ENCODE measurements around the gene TENM3. TPM values are rescaled to one million over a fixed set of nuclear protein-coding genes. Genes with fewer than 3 reads are reported as not detected.

TENM3 gene
- total RNA-seq, 2 experiments from 2014 or later: not detected

GRCh38 chr4:182600093-182600492, 356.9 kb downstream of the TENM3 start:
- no peak overlapping the region for H3K27ac Mint-ChIP-seq
- no peaks in the 10 kb centered on the region for H3K9me3 Mint-ChIP-seq
- H3K4me3 Mint-ChIP-seq: no peak overlapping the region
- H3K4me1 Mint-ChIP-seq (ENCODE audit: low read depth): no peaks in the 10 kb centered on the region
- ChIA-PET CTCF (interaction anchor here (1.0 kb wide), 1 partner anchor 18 kb away, joined by 3 read pairs; no protein-coding TSS in a partner anchor), POLR2A (no interaction called here)
- DNase-seq: no peak
- no peaks in the 10 kb centered on the region for H3K27me3 Mint-ChIP-seq
- intact Hi-C loops (cut with micrococcal nuclease): no loop called here
- H3K36me3 Mint-ChIP-seq: no peaks in the 10 kb centered on the region

DNA sequence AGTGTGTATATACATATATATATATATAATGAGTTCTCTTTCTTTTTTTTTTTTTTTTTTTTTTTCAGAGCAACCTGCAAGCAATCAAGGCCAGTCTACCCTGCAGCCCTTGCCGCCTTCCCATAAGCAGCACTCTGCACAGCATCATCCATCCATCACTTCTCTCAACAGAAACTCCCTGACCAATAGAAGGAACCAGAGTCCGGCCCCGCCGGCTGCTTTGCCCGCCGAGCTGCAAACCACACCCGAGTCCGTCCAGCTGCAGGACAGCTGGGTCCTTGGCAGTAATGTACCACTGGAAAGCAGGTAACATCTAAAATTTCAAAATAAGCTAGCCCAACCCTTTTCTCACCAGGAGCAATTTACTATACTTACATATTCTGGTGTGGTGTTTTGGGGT, 357.7 kb downstream of the TENM3 start:
- H3K27me3 Mint-ChIP-seq: no peaks in the 10 kb centered on the region
- no peaks in the 10 kb centered on the region for H3K36me3 Mint-ChIP-seq
- POLR2A ChIA-PET: no interaction called here
- no peaks in the 10 kb centered on the region for H3K9me3 Mint-ChIP-seq
- H3K4me1 Mint-ChIP-seq (ENCODE audit: low read depth): no peaks in the 10 kb centered on the region
- H3K4me3 Mint-ChIP-seq: no peak overlapping the region
- DNase-seq: no peak
- intact Hi-C loops (cut with micrococcal nuclease): no loop called here
- CTCF ChIA-PET: interaction anchor here (1.0 kb wide), 1 partner anchor 19 kb away, joined by 3 read pairs; no protein-coding TSS in a partner anchor
- no peak overlapping the region for H3K27ac Mint-ChIP-seq

DNA sequence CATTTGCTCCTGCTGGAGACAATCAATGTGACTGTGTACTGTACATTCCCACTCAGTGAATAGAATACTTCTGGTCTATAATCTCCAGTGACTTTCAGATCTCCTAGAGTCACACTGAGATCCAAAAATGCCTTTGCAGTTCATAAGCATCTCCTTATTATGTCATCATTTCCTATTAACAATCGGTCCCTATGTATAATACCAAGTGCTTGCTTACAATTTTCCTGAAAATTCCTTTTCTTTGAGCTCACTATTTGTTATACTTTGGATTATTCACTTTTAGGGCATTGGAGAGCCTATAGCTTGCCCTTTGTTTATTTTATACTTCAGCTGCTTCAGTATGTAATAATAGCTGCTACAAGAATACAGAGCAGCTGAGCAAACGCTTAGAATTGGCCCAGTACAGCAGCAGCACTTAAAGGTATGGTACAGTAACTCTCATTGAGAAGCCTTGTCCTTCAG, 361.0 kb downstream of the TENM3 start:
- POLR2A ChIA-PET: no interaction called here
- Mint-ChIP-seq H3K9me3 (no peaks in the 10 kb centered on the region), H3K27me3 (no peaks in the 10 kb centered on the region), H3K4me1 (ENCODE audit: low read depth) (no peaks in the 10 kb centered on the region), H3K36me3 (no peaks in the 10 kb centered on the region), H3K27ac (no peak overlapping the region), H3K4me3 (no peak overlapping the region)
- CTCF ChIA-PET: no interaction called here
- intact Hi-C loops (cut with micrococcal nuclease): no loop called here
- no peak for DNase-seq

GRCh38 chr4:182604953-182605352, 361.8 kb downstream of the TENM3 start:
- ChIA-PET CTCF (no interaction called here), POLR2A (no interaction called here)
- Mint-ChIP-seq H3K4me3 (no peak overlapping the region), H3K27ac (no peak overlapping the region), H3K4me1 (ENCODE audit: low read depth) (no peaks in the 10 kb centered on the region), H3K36me3 (no peaks in the 10 kb centered on the region), H3K27me3 (no peaks in the 10 kb centered on the region), H3K9me3 (no peaks in the 10 kb centered on the region)
- DNase-seq: no peak
- intact Hi-C loops (cut with micrococcal nuclease): no loop called here

DNA sequence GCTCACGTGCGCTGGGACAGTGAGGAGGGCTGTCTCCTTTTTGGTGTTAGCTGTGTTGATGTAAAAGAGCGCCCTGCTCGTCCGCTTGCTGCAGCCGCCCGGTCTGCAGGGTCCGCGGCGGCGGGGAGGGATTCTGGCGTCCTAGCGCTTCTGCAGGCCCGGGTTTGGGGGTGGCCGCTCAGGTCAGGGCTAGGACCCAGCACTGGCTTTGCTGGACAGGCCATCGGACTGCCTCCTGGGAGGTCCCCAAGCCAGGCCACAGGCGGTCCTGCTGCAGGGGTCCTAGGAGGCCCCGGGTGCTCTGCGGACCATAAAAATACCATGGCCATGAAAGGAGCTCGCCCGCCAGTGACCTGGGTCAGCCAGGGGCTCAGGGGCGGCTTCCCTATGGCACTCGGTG, 365.3 kb downstream of the TENM3 start:
- Mint-ChIP-seq H3K27me3 (no peaks in the 10 kb centered on the region), H3K36me3 (no peaks in the 10 kb centered on the region), H3K4me3 (no peak overlapping the region), H3K27ac (no peak overlapping the region), H3K9me3 (no peaks in the 10 kb centered on the region), H3K4me1 (ENCODE audit: low read depth) (no peaks in the 10 kb centered on the region)
- no peak for DNase-seq
- ChIA-PET POLR2A (no interaction called here), CTCF (no interaction called here)
- intact Hi-C loops (cut with micrococcal nuclease): no loop called here

DNA sequence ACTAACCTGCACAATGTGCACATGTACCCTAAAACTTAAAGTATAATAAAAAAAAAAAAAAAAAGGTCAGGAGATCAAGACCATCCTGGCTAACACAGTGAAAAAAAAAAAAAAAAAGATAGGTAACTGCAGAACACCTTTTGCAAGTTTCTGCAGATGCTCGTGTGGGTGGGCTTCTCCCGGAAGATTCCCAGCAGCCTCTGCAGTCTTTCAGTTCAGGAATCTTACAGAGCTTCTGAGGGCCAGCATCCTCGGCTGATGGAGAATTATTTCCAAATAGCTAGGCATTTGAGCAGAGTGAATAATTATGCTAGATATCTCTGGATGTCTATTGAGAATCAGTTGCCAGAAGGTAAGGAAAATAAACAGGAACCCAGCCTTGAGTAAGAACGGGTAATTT, 373.3 kb downstream of the TENM3 start:
- Mint-ChIP-seq H3K9me3 (no peaks in the 10 kb centered on the region), H3K36me3 (no peaks in the 10 kb centered on the region), H3K4me1 (ENCODE audit: low read depth) (no peaks in the 10 kb centered on the region), H3K27me3 (peaks cover 1% of the 10 kb centered on the region), H3K4me3 (no peak overlapping the region), H3K27ac (no peak overlapping the region)
- ChIA-PET CTCF (no interaction called here), POLR2A (no interaction called here)
- DNase-seq: no peak
- intact Hi-C loops (cut with micrococcal nuclease): no loop called here

DNA sequence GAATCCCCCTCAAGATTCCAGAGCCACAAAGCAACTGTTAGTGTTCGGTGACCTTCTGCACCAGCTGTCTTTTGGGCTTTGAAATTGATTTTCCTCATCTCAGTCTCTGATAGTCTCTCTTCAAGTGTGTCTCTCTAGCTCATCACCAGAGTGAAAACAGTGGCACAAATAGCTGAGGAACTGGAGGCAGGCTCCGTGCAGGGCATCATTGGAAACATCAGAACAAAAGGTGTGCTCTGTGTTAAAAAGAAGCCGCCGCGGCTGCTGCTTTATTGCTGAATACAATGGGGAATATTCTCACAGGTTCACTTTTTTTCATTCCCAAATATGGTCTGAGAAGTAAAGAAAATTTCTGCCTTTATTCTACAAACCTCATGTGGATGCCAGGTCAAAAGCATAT, 376.5 kb downstream of the TENM3 start:
- H3K36me3 Mint-ChIP-seq: no peaks in the 10 kb centered on the region
- ChIA-PET CTCF (no interaction called here), POLR2A (no interaction called here)
- no peak overlapping the region for H3K27ac Mint-ChIP-seq
- no peak overlapping the region for H3K4me3 Mint-ChIP-seq
- peaks cover 3% of the 10 kb centered on the region for H3K27me3 Mint-ChIP-seq
- DNase-seq: no peak
- no peaks in the 10 kb centered on the region for H3K4me1 Mint-ChIP-seq (ENCODE audit: low read depth)
- intact Hi-C loops (cut with micrococcal nuclease): no loop called here
- H3K9me3 Mint-ChIP-seq: no peaks in the 10 kb centered on the region

- Mint-ChIP-seq H3K9me3 (no peaks in the 10 kb centered on the region), H3K27me3 (peaks cover 2% of the 10 kb centered on the region), H3K27ac (no peak overlapping the region), H3K4me1 (ENCODE audit: low read depth) (no peaks in the 10 kb centered on the region), H3K4me3 (no peak overlapping the region), H3K36me3 (no peaks in the 10 kb centered on the region)
- DNase-seq: no peak
- CTCF ChIA-PET: no interaction called here
- intact Hi-C loops (cut with micrococcal nuclease): no loop called here
- POLR2A ChIA-PET: no interaction called here
Measured at GRCh38 chr4:182620111-182620980, 377.1 kb downstream of the TENM3 start.

DNA sequence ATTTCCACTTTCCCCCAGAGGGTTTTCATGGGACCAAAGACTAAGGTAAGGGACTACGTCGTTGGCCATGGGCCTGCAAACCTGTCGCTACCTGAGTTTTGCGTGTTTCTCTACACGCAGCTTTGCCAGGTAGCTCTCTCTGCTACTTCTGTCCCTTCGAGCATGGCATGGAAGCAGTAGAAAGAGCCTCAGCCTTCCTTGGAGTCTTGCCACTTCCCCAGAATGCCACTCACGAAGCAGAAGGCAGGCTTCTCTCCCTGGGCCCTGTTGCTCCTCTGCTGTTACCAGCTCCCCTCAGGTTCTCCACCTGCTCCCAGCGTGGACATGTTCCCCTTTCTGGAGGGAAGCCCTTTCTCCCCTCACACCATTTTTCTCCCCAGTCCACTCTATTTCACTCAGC, 381.1 kb downstream of the TENM3 start:
- CTCF ChIA-PET: no interaction called here
- no peaks in the 10 kb centered on the region for H3K9me3 Mint-ChIP-seq
- H3K4me1 Mint-ChIP-seq (ENCODE audit: low read depth): no peaks in the 10 kb centered on the region
- no peak overlapping the region for H3K27ac Mint-ChIP-seq
- intact Hi-C loops (cut with micrococcal nuclease): no loop called here
- DNase-seq: no peak
- no peaks in the 10 kb centered on the region for H3K36me3 Mint-ChIP-seq
- peaks cover 2% of the 10 kb centered on the region for H3K27me3 Mint-ChIP-seq
- POLR2A ChIA-PET: no interaction called here
- no peak overlapping the region for H3K4me3 Mint-ChIP-seq

DNA sequence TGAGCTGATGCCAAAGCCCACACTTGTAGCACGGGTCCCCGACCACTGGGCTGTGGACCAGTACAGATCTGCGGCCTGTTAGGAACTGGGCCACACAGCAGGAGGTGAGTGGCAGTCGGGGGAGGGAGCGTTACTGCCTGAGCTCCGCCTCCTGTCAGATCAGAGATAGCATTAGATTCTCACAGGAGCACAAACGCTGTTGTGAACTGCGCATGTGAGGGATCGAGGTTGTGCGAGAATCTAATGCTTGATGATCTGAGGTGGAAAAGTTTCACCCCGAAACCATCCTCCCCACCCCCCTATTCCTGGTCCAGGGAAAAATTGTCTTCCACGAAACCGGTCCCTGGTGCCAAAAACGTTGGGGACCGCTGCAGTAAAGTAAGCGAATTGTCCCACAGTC, 382.0 kb downstream of the TENM3 start:
- H3K4me3 Mint-ChIP-seq: no peak overlapping the region
- intact Hi-C loops (cut with micrococcal nuclease): no loop called here
- H3K27ac Mint-ChIP-seq: no peak overlapping the region

GRCh38 chr4:182627996-182628395, 384.8 kb downstream of the TENM3 start:
- Mint-ChIP-seq H3K9me3 (no peaks in the 10 kb centered on the region), H3K27me3 (peaks cover 2% of the 10 kb centered on the region), H3K4me3 (no peak overlapping the region), H3K4me1 (ENCODE audit: low read depth) (no peaks in the 10 kb centered on the region), H3K36me3 (no peaks in the 10 kb centered on the region), H3K27ac (no peak overlapping the region)
- ChIA-PET POLR2A (no interaction called here), CTCF (no interaction called here)
- no peak for DNase-seq
- intact Hi-C loops (cut with micrococcal nuclease): no loop called here

More for the DNA sequence above, 382.0 kb downstream of the TENM3 start:
- no peaks in the 10 kb centered on the region for H3K4me1 Mint-ChIP-seq (ENCODE audit: low read depth)
- H3K27me3 Mint-ChIP-seq: peaks cover 2% of the 10 kb centered on the region
- ChIA-PET CTCF (no interaction called here), POLR2A (no interaction called here)
- H3K36me3 Mint-ChIP-seq: no peaks in the 10 kb centered on the region
- no peaks in the 10 kb centered on the region for H3K9me3 Mint-ChIP-seq
- DNase-seq: no peak

DNA sequence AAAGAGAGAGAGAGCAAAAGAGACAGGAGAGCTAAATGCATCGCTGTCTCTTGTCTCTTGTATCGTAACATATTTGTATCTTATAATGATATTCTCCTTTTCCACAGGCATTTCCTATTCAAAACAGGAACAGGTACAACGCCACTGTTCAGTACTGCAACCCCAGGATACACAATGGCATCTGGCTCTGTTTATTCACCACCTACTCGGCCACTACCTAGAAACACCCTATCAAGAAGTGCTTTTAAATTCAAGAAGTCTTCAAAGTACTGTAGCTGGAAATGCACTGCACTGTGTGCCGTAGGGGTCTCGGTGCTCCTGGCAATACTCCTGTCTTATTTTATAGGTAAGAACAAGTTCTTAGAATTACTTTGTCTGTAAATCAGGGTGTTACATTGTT, 385.3 kb downstream of the TENM3 start:
- Mint-ChIP-seq H3K9me3 (no peaks in the 10 kb centered on the region), H3K4me1 (ENCODE audit: low read depth) (no peaks in the 10 kb centered on the region), H3K27me3 (peaks cover 6% of the 10 kb centered on the region), H3K4me3 (no peak overlapping the region), H3K36me3 (no peaks in the 10 kb centered on the region), H3K27ac (no peak overlapping the region)
- CTCF ChIA-PET: no interaction called here
- intact Hi-C loops (cut with micrococcal nuclease): no loop called here
- POLR2A ChIA-PET: no interaction called here
- DNase-seq: no peak

DNA sequence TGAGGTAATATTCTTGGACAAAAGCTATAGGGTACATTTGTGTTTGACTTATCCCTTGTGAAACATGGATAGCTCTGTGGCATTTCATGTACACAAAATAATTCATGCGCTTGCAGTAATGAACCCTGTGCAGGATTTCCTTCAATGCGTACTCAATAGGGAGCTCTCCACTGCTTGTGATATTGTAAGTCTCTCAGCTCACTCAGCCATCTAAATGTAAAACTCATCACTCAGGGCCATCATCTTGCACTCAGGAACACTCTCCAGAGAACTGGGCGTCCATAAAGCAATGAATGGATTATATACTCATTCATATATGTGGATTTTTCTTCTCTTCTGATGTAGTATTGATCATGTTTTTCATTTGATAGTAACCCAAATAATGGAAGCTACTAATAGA, 385.9 kb downstream of the TENM3 start:
- no peak for DNase-seq
- Mint-ChIP-seq H3K4me1 (ENCODE audit: low read depth) (no peaks in the 10 kb centered on the region), H3K9me3 (no peaks in the 10 kb centered on the region), H3K27me3 (peaks cover 4% of the 10 kb centered on the region), H3K27ac (no peak overlapping the region), H3K36me3 (no peaks in the 10 kb centered on the region), H3K4me3 (no peak overlapping the region)
- POLR2A ChIA-PET: no interaction called here
- intact Hi-C loops (cut with micrococcal nuclease): no loop called here
- CTCF ChIA-PET: no interaction called here

All from activated CD4-positive, alpha-beta memory T cell treated with anti-CD3 and anti-CD28 coated beads for 36 hours (primary cell).